ENCODE data around the gene MXRA8. TPM values are rescaled to one million over a fixed set of nuclear protein-coding genes. Genes with fewer than 3 reads are reported as not detected.

MXRA8 gene
- total and polyA plus RNA-seq, 9 of the 15 experiments (the other 6 are each of a cell fraction or from before 2014, with no cell fraction given) = 0.66 to 11.3 (median 6.3) TPM

- peak; percentile 88 for TF ChIP-seq BHLHE40 (IDR thresholded peaks at IDR 0.05; ENCODE audit: low read length)
- 0 out of 2 replicates have a peak, but pooled peaks have one; percentile 75 for TF ChIP-seq ZNF583 (CRISPR knock-in tag; IDR thresholded peaks at IDR 0.05)
- TF ChIP-seq FOXO4 (CRISPR knock-in tag; IDR thresholded peaks at IDR 0.05) = no peak
- no peak for TF ChIP-seq ZSCAN29 (IDR thresholded peaks at IDR 0.05)
- no peak for TF ChIP-seq PHF21A (IDR thresholded peaks at IDR 0.05; ENCODE audit: borderline replicate concordance, low read depth)
- TF ChIP-seq ZC3H11A (IDR thresholded peaks at IDR 0.05; ENCODE audit: low read depth, low read length) = no peak; the same call in 1 of the 2 replicates
- peak; percentile 93 to 98 for TF ChIP-seq SIN3A (IDR thresholded peaks at IDR 0.05; ENCODE audit: borderline replicate concordance in 2 of 2, control insufficient read depth in 1 of 2, low read depth in 2 of 2, low read length in 2 of 2)
- no peak for TF ChIP-seq GTF2A2 (tag; IDR thresholded peaks at IDR 0.05)
- TF ChIP-seq AFF4 (CRISPR knock-in tag; IDR thresholded peaks at IDR 0.05) = peak; percentile 55
- no peak for TF ChIP-seq KDM1A (IDR thresholded peaks at IDR 0.05)
- 0 out of 2 replicates have a peak, but pooled peaks have one; percentile 52 for TF ChIP-seq RHOXF2B (CRISPR knock-in tag; conservative IDR thresholded peaks at IDR 0.05)
- no peak for TF ChIP-seq ZNF717 (CRISPR knock-in tag; IDR thresholded peaks at IDR 0.05)
- no peak for TF ChIP-seq BCOR (IDR thresholded peaks at IDR 0.05)
- peak; percentile 81 for TF ChIP-seq MAX (CRISPR knock-in tag; IDR thresholded peaks at IDR 0.05)
- TF ChIP-seq SRSF3 (IDR thresholded peaks at IDR 0.05; ENCODE audit: insufficient read depth, low read length) = no peak
- TF ChIP-seq, protein P1, sequence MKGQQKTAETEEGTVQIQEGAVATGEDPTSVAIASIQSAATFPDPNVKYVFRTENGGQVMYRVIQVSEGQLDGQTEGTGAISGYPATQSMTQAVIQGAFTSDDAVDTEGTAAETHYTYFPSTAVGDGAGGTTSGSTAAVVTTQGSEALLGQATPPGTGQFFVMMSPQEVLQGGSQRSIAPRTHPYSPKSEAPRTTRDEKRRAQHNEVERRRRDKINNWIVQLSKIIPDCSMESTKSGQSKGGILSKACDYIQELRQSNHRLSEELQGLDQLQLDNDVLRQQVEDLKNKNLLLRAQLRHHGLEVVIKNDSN (CRISPR knock-in tag; IDR thresholded peaks at IDR 0.05) = no peak
- peak; percentile 87 to 96 (median 96) for TF ChIP-seq YY1 (IDR thresholded peaks at IDR 0.05; ENCODE audit: borderline replicate concordance in 1 of 3, control insufficient read depth in 1 of 3, extremely low read depth in 1 of 3, insufficient read depth in 3 of 3, insufficient read length in 1 of 3, insufficient replicate concordance in 2 of 3, low read depth in 1 of 3, low read length in 2 of 3)
- TF ChIP-seq GATA2 (CRISPR knock-in tag; IDR thresholded peaks at IDR 0.05) = no peak
- TF ChIP-seq ZNF174 (CRISPR knock-in tag; IDR thresholded peaks at IDR 0.05) = no peak
- no peak for TF ChIP-seq ILF3 (IDR thresholded peaks at IDR 0.05; ENCODE audit: borderline replicate concordance)
- no peak for TF ChIP-seq U2AF1 (optimal IDR thresholded peaks at IDR 0.05; ENCODE audit: low read depth, low read length)
- TF ChIP-seq PRPF4 (IDR thresholded peaks at IDR 0.05; ENCODE audit: insufficient read depth, low read depth, low read length, poor library complexity, severe bottlenecking) = no peak
- no peak for TF ChIP-seq SIRT6 (IDR thresholded peaks at IDR 0.05; ENCODE audit: low read depth, low read length)
These were observed 41.0 kb upstream of the MXRA8 start, which contains the start of gene CCNL2 (continued) for GRCh38 chr1:1399187-1399871.
